GM19452 (cell line): Measurements from ENCODE around the gene TJP3.

Source experiments
- ATAC-seq: cut with Tn5 transposase; IDR thresholded peaks from one replicate; pipeline ENCODE4 v1.9.1; 2021; ENCODE audit not compliant: unreplicated experiment

The TJP3 gene

DNA sequence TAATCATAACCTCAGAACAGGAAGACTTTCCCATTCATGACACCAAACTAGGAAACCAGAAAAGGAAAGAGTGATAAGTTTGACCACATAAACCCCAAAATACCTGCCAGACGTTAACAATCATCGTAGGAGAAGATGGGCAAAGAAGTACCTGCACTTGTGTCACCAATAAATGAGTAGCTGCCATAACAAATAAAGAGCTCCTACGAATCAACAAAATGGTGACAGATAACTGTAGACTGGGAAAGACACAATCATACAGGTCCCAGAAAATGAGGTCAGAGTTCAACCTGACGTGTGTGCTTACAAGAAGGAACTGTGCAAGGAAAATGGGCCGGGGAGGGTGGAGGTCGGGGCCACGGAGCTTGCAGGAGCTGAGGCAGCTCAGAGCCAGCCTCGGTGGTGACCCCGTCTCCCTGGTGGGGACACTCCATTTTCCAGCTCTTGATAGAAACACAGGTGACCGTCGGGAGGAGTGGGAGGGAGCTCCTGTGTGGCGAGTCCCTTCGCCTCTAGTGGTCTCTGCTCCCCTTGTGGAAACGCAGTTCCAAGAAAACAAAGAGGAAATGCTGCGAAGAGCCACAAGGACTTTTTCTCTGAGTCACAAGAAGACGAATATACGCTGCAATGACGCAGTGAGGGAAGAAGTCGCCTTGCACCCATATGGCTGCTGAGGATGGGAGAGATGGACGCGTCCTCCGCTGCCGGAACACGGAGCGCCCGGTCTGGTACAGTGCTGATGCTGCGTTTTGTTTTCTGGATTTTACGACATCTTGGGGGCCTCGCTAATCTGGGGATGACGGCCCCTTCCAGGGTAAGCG, 17.4 kb upstream of the TJP3 start:
- ATAC-seq = no peak

DNA sequence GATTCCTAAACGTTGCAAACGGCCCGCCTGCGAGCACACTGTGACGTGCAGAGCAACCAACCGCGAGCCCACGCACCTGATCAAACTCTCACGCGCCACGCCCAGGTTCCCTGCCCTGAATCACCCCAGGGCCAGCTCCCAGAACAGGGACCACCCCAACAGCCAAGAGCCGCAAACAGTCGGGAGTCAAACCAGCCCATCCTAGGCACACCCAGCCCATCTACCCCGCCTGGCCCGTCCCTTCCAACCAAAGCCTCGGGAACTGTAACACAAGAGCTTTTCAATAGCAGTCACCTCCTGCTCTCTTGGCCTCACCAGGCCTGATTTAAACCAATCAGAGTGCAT, 16.8 kb upstream of the TJP3 start:
- no peak for ATAC-seq

DNA sequence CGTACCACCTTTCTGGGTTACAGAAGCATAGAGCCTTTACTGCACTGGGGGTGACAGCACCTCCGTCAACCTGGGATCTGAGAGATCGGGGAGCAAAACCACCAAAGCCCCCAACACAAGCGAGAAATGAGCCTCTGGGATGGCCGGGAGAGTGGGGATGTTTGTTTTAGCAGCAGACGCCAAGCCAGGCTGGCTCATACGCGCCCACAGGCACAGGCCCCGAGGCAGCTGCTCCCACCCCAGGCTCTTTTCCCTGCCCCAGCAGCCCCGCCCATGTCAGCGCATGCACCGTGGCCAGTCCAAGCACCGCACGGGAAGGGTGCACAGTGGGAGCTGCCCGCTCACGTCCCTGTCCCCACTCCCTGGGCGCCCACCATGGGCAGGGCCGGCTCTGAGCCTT, 16.5 kb upstream of the TJP3 start:
- no peak for ATAC-seq

DNA sequence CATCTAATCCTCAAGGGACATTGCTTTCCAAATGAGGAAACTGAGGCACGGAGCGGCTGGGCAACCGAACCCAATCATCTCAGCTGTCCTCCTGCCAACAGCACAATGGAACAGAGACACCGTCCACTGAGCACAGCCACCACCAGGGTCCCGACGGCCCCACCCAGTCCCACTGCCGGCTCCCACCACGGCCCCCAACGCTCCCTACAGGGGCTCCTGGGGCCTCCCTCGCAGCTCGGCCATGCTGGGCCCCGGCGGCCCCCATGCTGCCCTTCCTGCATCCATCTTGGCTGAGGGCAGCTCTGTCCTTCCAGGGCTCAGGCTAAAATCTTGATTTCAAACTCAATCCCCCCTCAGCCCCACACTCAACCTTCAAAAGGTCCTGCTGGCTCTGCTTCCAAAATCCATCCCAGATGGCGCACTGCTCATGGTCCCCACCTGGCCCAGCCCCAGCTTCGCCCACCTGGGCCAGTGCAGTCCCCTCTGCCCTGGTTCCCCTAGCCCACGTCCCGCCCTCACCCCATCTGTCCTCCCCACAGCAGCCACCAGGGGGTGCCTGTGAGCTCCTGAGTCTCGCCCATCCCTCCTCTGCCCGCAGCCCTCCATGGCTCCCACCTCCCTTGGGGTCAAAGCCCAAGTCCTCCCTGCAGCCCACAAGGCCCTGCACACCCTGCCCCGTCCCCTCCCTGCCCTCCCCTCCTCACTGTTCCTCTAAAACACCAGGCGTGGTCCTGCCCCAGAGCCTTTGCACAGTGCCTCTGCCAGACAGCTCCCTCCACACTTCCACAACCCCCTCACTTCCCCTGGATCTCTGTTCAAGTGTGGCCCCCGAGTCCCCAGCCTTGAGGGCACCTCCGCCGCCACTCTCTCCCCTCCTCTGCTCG, 15.8 kb upstream of the TJP3 start:
- no peak for ATAC-seq

DNA sequence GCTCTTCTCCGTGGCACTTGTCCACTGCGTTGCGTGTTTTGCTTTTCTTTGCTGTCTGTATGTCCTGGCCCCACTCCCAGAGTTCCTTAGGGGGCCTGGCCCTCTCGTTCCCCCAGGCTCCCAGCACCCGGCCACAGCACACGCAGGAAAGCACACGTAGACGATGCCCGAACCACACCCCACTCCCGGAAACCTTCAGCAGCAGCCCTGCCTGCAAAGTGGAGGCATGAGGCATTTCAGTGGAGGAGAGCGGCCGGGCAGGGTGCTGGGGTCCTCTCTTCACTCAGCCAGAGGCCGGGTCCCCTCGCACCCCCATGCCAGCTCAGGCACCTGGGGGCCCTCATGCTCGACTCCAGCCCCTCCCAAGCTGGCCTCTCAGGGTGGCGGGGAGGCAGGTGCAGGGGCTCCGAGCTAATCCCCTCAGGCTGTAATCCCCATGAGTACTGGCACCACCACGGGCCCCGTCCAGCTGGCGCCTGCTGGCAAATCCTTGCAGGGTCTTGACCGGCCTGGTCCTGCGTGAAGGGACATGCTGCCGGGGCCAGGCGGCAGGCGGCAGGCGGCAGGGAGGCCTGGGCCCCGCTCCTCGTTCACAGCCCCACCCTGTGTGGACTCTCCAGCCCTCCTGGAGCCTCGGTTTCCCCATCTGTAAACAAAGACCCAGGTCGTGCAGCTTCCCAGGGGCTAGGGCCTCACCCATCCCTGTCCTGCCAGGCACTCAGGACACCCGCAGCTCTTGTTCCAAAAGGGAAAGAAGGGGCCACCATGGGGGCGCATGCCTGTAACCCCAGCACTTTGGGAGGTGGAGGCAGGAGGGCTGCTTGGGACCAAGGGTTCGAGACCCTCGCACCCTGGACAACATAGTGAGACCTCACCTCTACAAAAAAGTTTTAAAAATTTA, 14.9 kb upstream of the TJP3 start:
- no peak for ATAC-seq

DNA sequence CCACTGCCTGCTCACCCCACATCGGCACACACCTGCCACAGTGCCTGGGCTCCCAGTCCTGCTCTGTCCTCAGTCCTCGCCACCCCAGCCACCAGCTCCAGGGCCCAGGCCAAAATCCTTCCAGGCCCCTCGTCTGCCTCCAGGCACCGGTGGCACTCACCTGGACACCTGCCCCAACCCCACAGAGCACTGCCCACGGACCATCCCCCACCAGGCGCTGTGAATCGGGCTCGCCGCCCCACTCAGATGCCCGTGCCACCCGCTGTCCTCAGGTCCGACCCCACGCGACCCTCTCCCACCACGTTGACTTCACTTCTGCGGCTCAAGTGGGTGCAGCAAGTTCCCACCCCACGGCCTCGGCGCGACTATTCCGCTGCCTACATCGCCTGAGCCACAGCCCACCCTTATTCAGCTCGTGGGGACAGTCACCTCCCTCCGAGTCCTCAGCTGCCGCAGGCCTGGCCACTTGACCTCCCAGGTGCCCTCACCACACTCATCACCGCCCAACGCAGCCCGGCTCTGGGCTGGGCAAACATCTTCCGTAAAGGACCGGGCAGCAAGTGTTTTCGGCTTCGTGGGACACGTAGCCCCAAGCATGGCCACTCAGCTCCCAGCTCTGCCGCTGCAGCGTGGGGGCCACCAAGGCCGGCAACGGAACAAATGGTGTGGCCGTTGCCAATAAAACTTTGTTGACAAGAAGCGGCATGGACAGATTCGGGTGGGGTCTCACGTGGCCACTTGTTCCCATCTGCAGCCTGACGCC, 13.6 kb upstream of the TJP3 start:
- no peak for ATAC-seq

DNA sequence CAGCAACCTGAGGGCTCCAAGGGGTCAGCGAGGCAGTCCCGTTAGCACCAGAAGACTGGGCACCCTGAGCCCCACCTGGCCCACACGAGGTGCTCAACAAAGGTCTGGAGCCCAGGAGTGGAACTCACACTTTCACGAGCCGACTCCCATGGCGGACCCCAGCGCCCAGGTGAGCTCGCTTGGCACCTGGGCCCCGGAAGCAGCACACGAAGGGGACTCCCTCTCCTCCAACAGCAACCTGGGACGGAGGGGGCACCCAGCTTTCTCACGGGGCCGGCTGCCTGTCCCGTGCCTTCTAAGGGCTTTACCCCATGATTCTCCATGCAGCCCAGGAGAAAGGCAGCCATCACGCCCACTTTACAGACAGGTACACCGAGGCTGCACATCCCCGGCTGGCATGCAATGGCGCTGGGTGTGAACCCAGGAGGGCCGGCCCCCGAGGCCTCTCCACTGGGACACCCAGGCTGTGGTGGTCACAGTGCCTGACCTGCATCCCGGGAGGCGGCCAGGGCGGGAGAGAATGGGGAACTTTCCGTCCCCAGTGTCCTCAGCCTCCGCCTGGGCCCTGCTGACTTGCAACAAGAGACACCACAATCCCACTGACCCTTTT, 13.0 kb upstream of the TJP3 start:
- ATAC-seq = no peak

DNA sequence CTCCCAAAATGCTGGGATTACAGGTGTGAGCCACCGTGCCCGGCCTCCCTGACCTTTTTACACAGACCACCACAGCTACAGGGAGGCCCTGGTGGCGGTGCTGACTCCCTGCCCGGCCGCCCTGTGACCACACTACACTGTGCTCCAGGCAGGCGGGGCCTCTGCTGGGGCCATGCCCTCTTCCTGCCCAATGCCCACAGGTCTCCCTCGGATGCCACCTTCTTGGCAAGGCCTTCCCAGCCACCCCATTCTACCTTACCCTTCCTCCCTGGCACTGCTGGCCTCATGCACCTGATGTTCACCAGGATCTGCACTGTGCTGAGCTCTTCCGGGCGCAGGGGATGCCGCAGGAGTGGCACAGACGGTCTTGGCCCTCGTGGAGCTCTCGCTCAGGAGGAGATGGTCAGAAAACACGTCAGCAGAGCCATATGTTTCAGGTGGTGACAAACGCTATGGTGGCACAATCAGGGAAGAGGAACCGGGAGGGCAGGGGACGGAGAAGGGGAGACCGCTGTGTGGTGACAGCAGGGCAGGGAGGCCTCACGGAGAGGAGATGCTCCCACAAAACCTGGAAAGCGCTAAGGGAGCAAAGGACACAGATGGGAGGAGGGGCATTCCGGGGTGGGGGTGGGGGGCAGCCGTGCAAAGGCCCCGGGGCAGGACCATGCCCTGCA, 12.1 kb upstream of the TJP3 start:
- ATAC-seq = no peak

DNA sequence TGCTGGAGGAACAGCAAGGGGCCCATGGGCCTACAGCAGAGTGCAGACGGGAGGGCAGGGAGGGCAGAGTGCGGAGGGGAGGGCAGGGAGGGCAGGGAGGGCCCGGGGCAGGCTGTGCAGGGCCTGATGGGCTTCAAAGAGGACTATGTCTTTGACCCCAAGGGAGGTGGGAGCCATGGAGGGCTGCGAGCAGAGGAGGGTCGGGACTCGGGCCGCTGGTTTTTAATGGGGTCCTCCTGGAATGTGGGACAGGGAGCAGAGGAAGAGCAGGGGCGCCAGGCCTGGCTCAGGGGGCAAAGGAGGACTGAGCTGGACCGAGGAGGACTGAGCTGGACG, 11.6 kb upstream of the TJP3 start:
- no peak for ATAC-seq

DNA sequence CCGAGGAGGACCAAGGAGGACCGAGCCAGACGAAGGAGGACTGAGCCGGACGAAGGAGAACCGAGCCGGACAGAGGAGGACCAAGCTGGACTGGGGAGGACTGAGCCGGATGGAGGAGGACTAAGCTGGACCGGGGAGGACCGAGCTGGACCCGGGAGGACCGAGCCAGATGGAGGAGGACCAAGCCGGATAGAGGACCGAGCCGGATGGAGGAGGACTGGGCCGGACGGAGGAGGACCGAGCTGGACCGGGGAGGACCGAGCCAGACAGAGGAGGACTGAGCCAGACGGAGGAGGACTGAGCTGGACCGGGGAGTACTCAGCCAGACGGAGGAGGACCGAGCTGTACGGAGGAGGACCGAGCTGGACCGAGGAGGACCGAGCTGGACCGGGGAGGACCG, 11.1 kb upstream of the TJP3 start:
- no peak for ATAC-seq

DNA sequence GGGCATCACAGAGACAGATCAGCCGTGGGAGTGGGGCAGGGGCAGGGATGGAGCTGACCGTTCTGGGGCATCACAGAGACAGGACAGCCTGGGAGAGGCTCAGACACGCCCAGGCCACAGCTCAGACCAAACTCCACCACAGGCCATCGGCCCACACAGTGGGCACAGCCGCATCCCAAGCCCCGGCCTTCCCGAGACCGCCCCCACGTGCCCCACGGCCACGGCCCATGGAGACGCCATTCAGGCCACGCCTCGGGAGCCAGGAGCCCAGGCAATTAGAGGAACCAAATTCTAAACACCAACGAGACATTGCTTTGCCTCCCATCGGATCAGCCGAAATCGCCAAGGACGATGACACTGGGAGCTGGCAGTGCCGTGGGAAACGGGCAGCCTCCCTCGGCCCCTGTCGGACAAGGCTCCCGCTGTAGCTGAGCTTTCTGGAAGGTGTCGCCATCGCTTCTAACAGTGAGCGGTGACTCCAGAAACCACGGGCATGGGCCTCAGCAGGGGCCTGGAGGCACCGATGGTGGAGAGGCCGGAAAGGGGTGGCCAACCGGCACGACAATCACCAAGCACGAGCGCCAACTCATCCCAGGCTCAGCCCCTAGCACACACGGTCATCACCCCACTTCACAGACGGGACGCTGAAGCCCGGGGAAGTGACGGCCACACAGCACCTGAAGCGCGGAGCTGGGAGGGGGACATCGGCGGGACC, 10.4 kb upstream of the TJP3 start:
- no peak for ATAC-seq

DNA sequence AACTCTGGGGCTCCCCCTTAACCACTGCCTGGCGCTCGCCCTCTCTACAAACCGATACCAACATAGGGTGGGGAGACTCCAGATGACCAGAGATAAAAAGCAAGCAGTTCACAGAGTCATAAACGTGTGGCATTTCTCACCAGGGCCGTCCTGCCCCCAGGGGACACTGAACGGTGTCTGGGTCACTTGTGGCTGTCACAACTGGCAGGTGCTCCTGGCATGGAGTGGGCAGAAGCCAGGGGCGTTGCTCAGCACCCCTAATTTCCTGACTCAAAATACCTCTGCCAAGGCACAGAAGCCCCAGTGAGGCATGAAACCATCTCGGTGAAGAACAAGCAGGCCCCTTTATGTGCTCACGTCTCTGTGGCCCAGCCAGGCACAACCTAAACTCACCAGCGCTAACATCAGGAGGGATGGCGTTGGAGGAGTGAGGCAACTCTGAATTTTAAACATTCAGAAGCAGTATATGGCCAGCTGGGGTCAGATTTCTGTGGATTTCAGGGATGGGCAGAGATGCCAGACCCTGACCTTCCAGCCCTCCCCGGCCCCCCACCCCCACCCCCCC, 9.7 kb upstream of the TJP3 start:
- ATAC-seq = no peak

DNA sequence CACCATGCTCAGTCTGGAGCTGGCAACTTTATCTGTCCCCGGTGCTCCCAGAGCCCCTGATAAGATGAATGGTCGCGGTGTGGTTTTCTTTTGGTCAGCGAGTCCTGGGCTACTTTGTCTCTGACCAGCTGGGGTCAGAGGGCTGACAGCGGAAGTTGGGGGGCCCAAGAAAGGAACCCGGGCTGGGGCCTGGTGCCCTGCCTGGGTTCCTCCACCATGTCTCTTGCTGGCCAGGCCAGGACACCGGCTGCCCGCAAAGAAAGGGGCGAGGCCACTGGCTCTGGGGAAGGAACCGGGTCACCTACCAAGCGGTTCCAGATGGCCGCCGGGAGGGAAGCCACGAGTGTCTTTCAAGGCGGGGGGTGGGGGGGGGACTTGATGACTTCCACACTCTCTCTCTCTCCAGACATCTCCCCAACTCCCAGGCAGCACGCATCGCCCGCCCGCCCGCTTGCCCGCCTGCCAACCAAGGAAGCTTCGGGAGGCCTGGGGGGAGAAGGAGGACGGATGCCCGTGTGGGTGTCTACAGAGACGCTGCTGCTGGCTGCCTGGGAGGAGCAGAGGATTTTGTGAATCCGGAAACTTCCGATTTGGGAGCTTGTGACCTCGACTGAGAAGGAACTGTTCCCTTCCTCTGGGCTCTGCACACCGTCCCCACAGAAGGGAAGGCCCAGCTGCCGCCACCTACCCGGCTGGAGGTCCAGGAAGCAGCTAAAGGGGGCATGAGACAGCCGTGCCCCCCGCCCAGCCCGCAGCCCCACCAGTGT, 9.0 kb upstream of the TJP3 start:
- ATAC-seq = peak; percentile 5

DNA sequence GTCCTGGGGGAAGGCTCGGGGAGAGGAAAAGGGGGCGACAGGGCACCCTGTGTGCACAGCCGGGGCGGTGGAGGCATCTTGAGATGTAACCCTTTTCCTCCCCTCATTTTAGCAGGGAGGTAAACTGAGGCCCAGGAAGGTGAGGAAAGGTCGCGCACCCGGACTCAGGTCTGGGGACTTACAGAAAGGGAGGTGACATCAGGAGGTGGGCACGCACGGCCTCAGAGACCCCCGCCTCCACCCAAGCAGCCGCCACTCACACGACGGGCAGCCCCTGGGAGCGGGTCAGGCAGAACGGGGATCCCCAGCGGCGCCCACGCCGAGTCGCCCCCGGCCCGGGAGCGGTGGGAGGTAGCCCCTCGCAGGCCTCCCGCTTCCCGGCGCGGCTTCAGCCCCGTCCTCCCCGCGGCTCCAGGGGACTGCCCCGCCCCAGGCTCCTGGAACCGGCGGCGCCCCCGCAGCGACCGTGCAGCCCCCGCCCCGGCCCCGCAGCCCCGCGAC, 8.4 kb upstream of the TJP3 start:
- peak; percentile 14 for ATAC-seq

DNA sequence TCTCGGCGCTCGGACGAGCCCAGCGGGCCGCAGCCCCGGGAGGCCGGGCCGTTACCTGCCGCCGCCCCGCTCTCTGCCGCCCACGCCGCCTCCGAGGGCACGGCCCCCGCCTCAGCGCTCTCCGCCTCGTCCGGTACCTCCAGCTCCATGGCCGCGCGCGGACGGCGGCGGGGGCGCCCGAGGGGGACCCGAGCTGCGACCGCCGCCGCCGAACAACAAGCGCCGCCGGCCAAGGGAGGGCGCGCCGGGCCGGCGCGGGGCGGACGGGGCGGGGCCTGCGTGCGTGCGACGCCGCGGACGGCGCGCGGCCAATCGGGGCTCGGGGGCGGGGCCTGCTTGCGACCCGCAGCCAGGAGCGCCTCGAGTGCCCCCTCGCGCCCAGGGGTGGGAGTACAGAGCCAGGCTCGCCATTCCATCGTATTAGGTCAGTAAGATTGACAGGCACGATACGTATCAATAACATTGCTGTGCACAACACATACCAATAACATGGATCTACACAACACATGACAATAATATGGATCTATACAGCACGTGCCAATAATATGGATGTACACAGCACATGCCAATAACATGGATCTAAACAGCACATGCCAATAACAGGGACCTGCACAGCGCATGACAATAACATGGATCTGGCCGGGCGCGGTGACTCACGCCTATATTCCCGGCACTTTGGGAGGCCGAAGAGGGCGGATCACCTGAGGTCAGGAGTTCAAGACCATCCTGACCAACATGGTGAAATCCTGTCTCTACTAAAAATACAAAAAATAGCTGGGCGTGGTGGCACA, 7.7 kb upstream of the TJP3 start, which contains the start of gene PIP5K1C:
PIP5K1C (minus strand) TSS at position 227 of the 791 bp plus-strand sequence; CDS start at position 149, 78 bp downstream.
- peak; percentile 80 for ATAC-seq

DNA sequence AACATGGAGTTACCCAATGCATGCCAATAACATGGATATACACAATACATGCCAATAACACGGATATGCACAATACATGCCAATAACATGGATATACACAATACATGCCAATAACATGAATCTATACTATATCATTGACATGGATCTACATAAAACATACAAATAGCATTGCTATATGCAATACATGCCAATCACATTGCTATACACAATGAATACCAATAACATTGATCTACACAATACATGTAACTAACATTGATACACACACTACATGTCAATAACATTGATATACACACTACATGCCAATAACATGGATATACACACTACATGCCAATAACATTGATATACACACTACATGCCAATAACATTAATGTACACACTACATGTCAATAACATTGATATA, 7.0 kb upstream of the TJP3 start:
- no peak for ATAC-seq

DNA sequence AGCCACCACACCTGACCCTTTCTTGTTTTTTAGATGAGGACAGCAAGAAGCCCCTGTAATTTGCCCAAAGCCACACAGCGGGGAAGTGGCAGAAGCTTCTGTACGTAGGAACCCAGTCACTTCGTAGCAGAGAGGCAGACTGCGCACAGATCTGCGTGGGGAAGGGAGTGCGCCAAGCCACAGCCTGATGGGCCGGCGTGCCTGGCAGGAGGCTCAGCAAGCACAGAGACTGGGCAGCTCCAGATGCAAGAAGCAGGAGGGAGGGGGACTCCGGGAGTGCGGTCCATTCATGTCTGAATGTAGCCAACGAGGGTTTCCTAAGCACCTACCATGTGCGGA, 347 bp upstream of the TJP3 start:
- ATAC-seq = no peak
